ENCODE results near the gene HPS6. TPM values are rescaled to one million over a fixed set of nuclear protein-coding genes. Genes with fewer than 3 reads are reported as not detected.

The HPS6 gene
- total RNA-seq, 1 experiment from 2014 or later: 31.7 TPM

- no peak for ATAC-seq
- no peaks in the 10 kb centered on the region for H3K27me3 ChIP-seq (ENCODE audit: insufficient read depth, low read length)
- H3K79me2 ChIP-seq (ENCODE audit: insufficient read depth, low read length): peaks cover 33% of the 10 kb centered on the region
- no peaks in the 10 kb centered on the region; the same call in 1 of the 2 replicates for H4K20me1 ChIP-seq (ENCODE audit: insufficient read depth)
- no peak overlapping the region for H3K4me3 ChIP-seq (replicated peaks in 1 of 2; ENCODE audit: low read depth in 1 of 2, low read length in 2 of 2)
- no peaks in the 10 kb centered on the region for H3K9me3 ChIP-seq (ENCODE audit: control insufficient read depth in 1 of 2, insufficient read depth in 1 of 2, low read depth in 1 of 2, low read length in 2 of 2)
- BruUV-seq (replicated peaks): no TSS peak
- intact Hi-C loops (cut with micrococcal nuclease): no loop called here
- H3K4me1 ChIP-seq (ENCODE audit: control insufficient read depth in 1 of 2, insufficient read depth in 2 of 2, low read length in 2 of 2): peaks cover 19 to 20% of the 10 kb centered on the region in 2 experiments
- no peak for DNase-seq (ENCODE audit: low read depth, low spot score)
- TF ChIP-seq MAX (IDR thresholded peaks at IDR 0.05) (no peak), EGR1 (IDR thresholded peaks at IDR 0.05; ENCODE audit: low read depth) (no peak), TCF7L2 (IDR thresholded peaks at IDR 0.05; ENCODE audit: borderline replicate concordance, extremely low read depth, insufficient read depth, insufficient read length) (no peak), EZH2phosphoT487 (IDR thresholded peaks at IDR 0.05; ENCODE audit: borderline replicate concordance) (no peak)
- no peak overlapping the region for H3K27ac ChIP-seq (ENCODE audit: low read depth, low read length)
- no peaks in the 10 kb centered on the region for H3K9me2 ChIP-seq (ENCODE audit: insufficient read depth)
- no peak overlapping the region for H3K4me2 ChIP-seq (ENCODE audit: low read length)
- ChIA-PET CTCF (no interaction called here), RAD21 (ENCODE audit: low non-redundant PET in 1 of 2, low total read pairs in 2 of 2, uncharacterized antibody in 2 of 2, unreplicated experiment in 2 of 2) (no interaction called here), POLR2A (no interaction called here)
- H3K36me3 ChIP-seq (ENCODE audit: control insufficient read depth in 1 of 2, insufficient read depth in 2 of 2, low read length in 2 of 2): peaks cover 32 to 41% of the 10 kb centered on the region in 2 experiments
- H3K9ac ChIP-seq (ENCODE audit: low read length): no peak overlapping the region
- H2AFZ ChIP-seq (ENCODE audit: low read depth, low read length, poor library complexity, severe bottlenecking): no peak overlapping the region
Measured at GRCh38 chr10:102109166-102110116, 44.3 kb downstream of the HPS6 start.

- no peaks in the 10 kb centered on the region for H3K9me3 ChIP-seq (ENCODE audit: control insufficient read depth in 1 of 2, insufficient read depth in 1 of 2, low read depth in 1 of 2, low read length in 2 of 2)
- no peak overlapping the region for H2AFZ ChIP-seq (ENCODE audit: low read depth, low read length, poor library complexity, severe bottlenecking)
- H3K9me2 ChIP-seq (ENCODE audit: insufficient read depth): no peaks in the 10 kb centered on the region
- no peak overlapping the region for H3K4me2 ChIP-seq (ENCODE audit: low read length)
- peaks cover 46% of the 10 kb centered on the region for H3K79me2 ChIP-seq (ENCODE audit: insufficient read depth, low read length)
- H3K27ac ChIP-seq (ENCODE audit: low read depth, low read length): no peak overlapping the region; the same call in 1 of the 2 replicates
- intact Hi-C loops (cut with micrococcal nuclease): no loop called here
- ATAC-seq (no peak), DNase-seq (ENCODE audit: low read depth, low spot score) (no peak)
- peaks cover 32 to 41% of the 10 kb centered on the region in 2 experiments for H3K36me3 ChIP-seq (ENCODE audit: control insufficient read depth in 1 of 2, insufficient read depth in 2 of 2, low read length in 2 of 2)
- no peak overlapping the region for H3K4me3 ChIP-seq (replicated peaks in 1 of 2; ENCODE audit: low read depth in 1 of 2, low read length in 2 of 2)
- no peaks in the 10 kb centered on the region for H3K27me3 ChIP-seq (ENCODE audit: insufficient read depth, low read length)
- H3K9ac ChIP-seq (ENCODE audit: low read length): no peak overlapping the region
- no peaks in the 10 kb centered on the region; the same call in 1 of the 2 replicates for H4K20me1 ChIP-seq (ENCODE audit: insufficient read depth)
- ChIA-PET POLR2A (no interaction called here), RAD21 (ENCODE audit: low non-redundant PET in 1 of 2, low total read pairs in 2 of 2, uncharacterized antibody in 2 of 2, unreplicated experiment in 2 of 2) (no interaction called here), CTCF (interaction anchor here (4.1 kb wide), 1 partner anchor 11 kb away, joined by 48 read pairs; no protein-coding TSS in a partner anchor)
- no TSS peak for BruUV-seq (replicated peaks)
- TF ChIP-seq MAX (IDR thresholded peaks at IDR 0.05) (no peak), FOSL1 (IDR thresholded peaks at IDR 0.05; ENCODE audit: low read depth) (no peak), ELF1 (IDR thresholded peaks at IDR 0.05; ENCODE audit: borderline replicate concordance, low read depth) (no peak), JUND (IDR thresholded peaks at IDR 0.05) (no peak), ZBTB33 (IDR thresholded peaks at IDR 0.05; ENCODE audit: extremely low read depth, insufficient replicate concordance, low read length) (no peak), EGR1 (IDR thresholded peaks at IDR 0.05; ENCODE audit: low read depth) (no peak), YY1 (IDR thresholded peaks at IDR 0.05; ENCODE audit: extremely low read depth, insufficient replicate concordance, low read depth, low read length) (no peak), SP1 (IDR thresholded peaks at IDR 0.05; ENCODE audit: low read depth) (no peak)
- H3K4me1 ChIP-seq (ENCODE audit: control insufficient read depth in 1 of 2, insufficient read depth in 2 of 2, low read length in 2 of 2): peaks cover 28 to 33% of the 10 kb centered on the region in 2 experiments
Measured at GRCh38 chr10:102111276-102111675, 46.1 kb downstream of the HPS6 start.

Data from HCT116 (cell line).